Esophagus squamous epithelium (tissue), 4 donors: ENCODE data around the gene MAD1L1.

ENCODE experiments used
- POLR2A ChIP-seq, 4 donors: fragments of 450-650 bp; IDR thresholded peaks; one replicate each; pipeline ENCODE4 v1.6.1; 2017; ENCODE audit warnings: antibody characterized with exemption in 4 of 4, mild to moderate bottlenecking in 4 of 4, moderate library complexity in 3 of 4
- TF ChIP-seq, protein P1 (sequence below), 6 experiments: fragments of 450-650 bp in 4 of 6; fragments of 200-600 bp in 2 of 6; sonication (generic) in 2 of 6; IDR thresholded peaks; one replicate each; pipeline ENCODE4 v1.5.1; 2016 to 2019; ENCODE audit warnings: antibody characterized with exemption in 6 of 6, mild to moderate bottlenecking in 4 of 6, moderate library complexity in 4 of 6

DNA sequence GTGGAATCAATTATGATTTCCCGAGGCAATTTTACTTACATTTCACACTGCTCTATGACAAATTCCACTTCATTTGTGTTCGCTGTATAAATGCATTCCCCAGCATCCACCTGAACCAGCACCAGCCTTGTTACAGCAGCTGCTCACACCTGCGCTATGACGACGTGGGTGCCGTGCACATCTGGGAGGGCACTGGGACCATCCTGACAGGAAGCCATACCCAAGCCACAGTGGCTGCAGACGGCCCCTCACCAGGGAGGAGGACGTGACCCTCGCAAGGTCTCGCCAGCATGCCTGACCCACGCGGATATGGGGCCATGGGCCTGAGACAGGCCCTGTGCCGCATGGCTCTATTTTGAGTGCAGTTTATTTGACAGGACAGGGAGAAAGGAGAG lies 201.3 kb downstream of the MAD1L1 start:
- TF ChIP-seq, protein P1, sequence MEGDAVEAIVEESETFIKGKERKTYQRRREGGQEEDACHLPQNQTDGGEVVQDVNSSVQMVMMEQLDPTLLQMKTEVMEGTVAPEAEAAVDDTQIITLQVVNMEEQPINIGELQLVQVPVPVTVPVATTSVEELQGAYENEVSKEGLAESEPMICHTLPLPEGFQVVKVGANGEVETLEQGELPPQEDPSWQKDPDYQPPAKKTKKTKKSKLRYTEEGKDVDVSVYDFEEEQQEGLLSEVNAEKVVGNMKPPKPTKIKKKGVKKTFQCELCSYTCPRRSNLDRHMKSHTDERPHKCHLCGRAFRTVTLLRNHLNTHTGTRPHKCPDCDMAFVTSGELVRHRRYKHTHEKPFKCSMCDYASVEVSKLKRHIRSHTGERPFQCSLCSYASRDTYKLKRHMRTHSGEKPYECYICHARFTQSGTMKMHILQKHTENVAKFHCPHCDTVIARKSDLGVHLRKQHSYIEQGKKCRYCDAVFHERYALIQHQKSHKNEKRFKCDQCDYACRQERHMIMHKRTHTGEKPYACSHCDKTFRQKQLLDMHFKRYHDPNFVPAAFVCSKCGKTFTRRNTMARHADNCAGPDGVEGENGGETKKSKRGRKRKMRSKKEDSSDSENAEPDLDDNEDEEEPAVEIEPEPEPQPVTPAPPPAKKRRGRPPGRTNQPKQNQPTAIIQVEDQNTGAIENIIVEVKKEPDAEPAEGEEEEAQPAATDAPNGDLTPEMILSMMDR (IDR thresholded peaks at IDR 0.05): no peak
- no peak for TF ChIP-seq POLR2A (IDR thresholded peaks at IDR 0.05)
